Retinal pigment epithelial cell (primary cell): Measurements from ENCODE around the gene MCM3AP.

Source experiments
- DNase-seq: peaks from one replicate; pipeline ENCODE4 v3.0.0-alpha.2; 2010; ENCODE audit warnings: low read depth
- H3K4me3 ChIP-seq: 2 replicates; pipeline ENCODE4 v1.5.1; 2011; ENCODE audit warnings: mild to moderate bottlenecking, low read length, control low read depth, moderate library complexity
- CTCF ChIP-seq: conservative IDR thresholded peaks from 2 replicates; pipeline ENCODE4 v1.5.1; 2011; ENCODE audit warnings: low read depth, low read length, control low read depth, inconsistent platforms

The MCM3AP gene

GRCh38 chr21:46215436-46216131 is 69.8 kb downstream of the MCM3AP start:
- H3K4me3 ChIP-seq: no peak overlapping the region
- DNase-seq: no peak
- TF ChIP-seq CTCF: no peak

DNA sequence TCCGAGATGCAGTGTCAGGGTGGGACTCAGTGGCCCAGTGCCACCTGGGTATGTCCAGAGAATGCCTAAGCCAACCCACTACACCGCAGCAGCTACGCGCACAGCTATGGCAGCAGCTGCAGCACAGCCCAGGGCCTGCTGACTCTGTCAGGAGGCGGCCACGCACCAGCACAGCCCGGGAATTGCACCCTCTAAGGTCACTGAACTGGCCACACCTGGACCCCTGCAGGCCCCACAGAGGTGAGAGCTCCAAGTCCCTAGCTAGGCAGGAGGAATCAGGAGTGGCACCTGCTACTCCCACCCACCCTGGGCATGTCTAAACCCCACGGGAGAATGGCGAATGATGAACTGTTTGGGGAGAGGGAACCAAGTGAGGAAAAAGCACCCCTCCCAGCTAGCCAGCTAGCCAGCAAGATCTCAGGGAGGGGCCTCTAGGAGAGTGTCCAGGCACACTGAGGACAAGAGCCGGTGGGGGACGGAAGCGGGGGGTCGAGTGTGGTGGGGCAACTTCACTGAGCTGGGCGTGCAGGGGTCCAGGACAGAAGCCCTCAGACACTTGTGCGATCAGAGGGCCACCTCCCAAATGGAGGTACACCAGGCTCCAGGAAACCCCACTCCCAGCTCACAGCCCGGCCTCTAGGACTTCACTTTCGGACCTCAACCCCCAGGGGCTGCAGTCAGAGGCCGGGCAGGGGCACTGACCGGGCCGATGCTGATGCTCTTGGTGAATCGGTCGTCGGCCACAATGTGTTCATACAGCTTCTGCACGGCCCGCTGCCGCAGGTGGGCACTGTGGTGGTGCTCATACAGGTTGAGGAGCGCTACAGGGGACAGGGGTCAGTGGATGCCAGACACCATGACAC is 70.7 kb downstream of the MCM3AP start:
- no peak for DNase-seq
- no peak overlapping the region for H3K4me3 ChIP-seq
- no peak for TF ChIP-seq CTCF

- no peak for DNase-seq
- no peak for TF ChIP-seq CTCF
Measured at GRCh38 chr21:46213620-46214286, 71.7 kb downstream of the MCM3AP start.

GRCh38 chr21:46212721-46213484 is 72.5 kb downstream of the MCM3AP start:
- no peak for DNase-seq
- H3K4me3 ChIP-seq: no peak overlapping the region
- TF ChIP-seq CTCF: no peak

More at GRCh38 chr21:46213620-46214286, 71.7 kb downstream of the MCM3AP start:
- H3K4me3 ChIP-seq: no peak overlapping the region

DNA sequence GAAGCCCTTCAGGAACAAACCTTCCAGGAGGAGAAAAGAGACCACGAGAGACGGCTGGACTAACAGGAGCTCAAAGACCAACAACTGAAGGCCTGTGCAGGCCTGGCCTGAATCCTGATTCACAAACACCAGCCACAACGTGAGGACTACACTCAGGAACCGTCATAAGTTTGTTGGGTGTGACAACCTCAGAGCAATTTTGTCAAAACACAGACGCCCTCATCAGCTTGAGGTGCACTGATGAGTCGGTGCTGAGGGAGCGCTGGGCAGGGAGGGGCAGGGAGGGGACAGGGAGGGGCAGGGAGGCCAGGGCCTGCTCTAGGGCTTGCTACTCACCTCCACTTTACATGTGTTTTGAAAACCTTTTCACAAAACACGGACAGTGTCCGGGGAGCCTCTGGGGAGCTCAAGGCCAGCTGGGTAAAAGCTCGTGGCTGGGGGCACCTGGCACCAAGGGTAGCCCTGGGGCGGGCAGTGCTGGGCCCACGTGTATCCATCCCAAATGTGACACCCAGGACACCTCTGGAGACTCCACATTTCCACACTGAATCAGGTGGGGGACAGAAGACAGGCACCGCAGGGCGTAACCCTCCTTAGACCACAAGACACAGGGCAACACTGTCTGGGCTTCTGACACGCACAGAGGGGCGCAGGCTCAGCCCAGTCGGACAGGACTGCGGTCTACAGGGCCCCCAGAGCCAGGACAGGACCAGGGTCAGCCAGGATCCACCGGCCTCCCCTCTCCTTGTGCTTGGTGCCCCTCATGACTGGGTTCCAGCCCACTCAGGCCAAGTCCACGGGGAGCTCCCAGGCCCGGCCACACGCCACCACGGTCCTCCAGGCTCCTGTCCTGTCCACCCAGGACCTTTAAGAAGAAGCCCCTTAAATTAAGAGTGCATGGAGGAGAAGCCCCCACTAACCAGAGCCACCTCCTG is 73.4 kb downstream of the MCM3AP start:
- TF ChIP-seq CTCF: no peak
- no peak for DNase-seq
- H3K4me3 ChIP-seq: no peak overlapping the region

GRCh38 chr21:46211376-46211775 is 74.0 kb downstream of the MCM3AP start:
- no peak for TF ChIP-seq CTCF
- DNase-seq: no peak
- H3K4me3 ChIP-seq: no peak overlapping the region
